HG03378 (cell line): ENCODE results near the gene GID8.
A peak's percentile ranks its signal among the peaks of the same experiment; 100 is the strongest.
"Not testable (repeated sequence)": the region's sequence is repeated elsewhere in the genome, so short reads cannot be mapped to it uniquely, and the experiment has no call there.

Experiments used
- ATAC-seq: cut with Tn5 transposase; IDR thresholded peaks from one replicate; pipeline ENCODE4 v1.9.1; 2021; ENCODE audit warnings: mild to moderate bottlenecking, moderate library complexity; ENCODE audit not compliant: unreplicated experiment

The GID8 gene

GRCh38 chr20:62921119-62921687 is 16.7 kb upstream of the GID8 start:
- ATAC-seq = no peak

DNA sequence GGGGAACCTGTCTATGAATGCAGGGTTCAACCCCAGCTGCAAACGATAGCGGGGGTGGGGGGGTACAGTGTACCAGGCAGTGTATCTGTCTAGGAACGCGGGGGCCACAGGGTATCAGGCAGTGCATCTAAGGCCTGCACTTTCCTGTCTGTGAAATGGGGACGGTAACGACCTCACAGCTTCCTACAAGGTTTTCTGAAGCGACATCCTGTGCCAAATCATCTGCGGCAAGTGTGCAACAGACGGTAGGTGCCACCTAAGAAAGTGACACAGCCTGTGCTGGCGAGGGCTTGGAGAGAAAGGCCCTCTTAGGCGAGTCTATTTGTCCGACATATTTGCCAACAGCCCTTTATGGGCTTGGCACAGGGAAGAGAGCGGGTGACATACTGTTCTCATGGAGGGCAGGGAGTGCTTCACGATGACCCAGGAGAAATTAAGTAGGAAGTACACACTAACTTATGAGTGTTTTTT is 15.5 kb upstream of the GID8 start:
- no peak for ATAC-seq

GRCh38 chr20:62923059-62923668 is 14.8 kb upstream of the GID8 start:
- not testable (repeated sequence) for ATAC-seq

GRCh38 chr20:62923669-62924441 is 14.1 kb upstream of the GID8 start:
- no peak for ATAC-seq

DNA sequence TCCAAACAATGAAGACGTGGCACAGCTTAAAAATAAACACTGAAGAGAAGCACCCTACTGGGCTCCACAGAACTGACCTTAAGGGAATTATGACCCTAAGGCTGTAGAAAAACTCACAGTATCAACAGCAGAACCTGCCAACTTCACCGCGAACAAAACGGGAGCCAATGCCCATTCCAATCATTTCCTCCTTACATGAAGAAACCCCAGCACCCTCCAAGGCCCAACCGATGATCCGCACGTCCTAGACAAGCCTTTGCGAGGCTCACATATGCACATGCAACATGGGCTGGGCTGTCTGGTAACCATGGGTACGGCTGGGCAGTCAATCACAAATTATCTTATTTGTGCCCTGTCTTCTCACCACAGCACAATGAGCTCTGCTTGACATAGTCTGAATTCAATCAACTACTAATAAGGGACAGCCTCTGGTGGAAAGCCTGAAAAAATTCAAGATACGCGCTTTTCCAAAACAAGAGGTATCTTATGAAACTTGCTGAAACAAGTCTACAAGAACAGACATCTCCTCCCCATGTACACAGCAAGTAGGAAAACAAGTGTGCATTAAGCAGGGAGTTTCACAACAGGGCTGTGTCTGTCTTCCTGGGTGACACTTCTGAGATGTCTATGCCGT is 13.4 kb upstream of the GID8 start:
- no peak for ATAC-seq

- no peak for ATAC-seq
Observed at GRCh38 chr20:62925076-62925419, 12.9 kb upstream of the GID8 start.

DNA sequence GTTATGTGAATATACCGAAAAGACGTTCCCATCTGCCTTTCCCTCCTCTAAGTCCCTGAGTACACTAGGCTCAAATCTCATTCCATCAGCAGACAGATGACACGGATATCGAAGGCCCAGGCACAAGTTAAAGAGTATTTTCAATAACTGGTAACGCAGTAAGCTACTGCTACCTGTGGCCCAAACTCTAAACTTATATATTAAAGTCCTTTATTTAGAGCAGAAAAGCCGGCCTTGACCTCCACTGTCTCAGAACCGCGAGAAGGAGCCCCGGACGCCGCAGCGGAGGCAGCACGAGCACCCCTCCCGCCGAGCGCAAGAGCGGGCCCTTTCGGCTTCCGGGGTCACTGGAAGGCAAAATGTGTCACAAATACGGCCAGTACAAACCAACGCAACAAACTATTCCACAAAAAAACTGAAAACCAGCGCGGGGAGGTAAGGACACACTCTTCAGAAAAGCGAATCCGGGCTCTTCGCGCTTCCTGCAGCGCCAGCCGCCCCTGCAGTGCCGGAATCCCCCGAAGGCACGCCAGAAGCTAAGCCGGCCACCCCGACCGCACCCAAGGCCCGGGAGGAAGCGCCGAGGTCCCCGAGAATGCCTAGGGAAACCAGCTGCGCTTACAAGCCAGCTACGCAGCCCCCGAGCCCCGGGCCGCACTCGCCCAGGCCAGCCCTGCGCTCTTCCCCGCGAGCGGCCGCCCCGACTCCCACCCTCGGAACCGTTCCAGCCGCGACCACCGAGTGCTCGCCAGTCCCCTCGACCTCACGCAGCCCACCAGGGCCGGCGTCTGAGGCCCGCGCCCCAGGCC is 12.3 kb upstream of the GID8 start:
- peak; percentile 5 for ATAC-seq

DNA sequence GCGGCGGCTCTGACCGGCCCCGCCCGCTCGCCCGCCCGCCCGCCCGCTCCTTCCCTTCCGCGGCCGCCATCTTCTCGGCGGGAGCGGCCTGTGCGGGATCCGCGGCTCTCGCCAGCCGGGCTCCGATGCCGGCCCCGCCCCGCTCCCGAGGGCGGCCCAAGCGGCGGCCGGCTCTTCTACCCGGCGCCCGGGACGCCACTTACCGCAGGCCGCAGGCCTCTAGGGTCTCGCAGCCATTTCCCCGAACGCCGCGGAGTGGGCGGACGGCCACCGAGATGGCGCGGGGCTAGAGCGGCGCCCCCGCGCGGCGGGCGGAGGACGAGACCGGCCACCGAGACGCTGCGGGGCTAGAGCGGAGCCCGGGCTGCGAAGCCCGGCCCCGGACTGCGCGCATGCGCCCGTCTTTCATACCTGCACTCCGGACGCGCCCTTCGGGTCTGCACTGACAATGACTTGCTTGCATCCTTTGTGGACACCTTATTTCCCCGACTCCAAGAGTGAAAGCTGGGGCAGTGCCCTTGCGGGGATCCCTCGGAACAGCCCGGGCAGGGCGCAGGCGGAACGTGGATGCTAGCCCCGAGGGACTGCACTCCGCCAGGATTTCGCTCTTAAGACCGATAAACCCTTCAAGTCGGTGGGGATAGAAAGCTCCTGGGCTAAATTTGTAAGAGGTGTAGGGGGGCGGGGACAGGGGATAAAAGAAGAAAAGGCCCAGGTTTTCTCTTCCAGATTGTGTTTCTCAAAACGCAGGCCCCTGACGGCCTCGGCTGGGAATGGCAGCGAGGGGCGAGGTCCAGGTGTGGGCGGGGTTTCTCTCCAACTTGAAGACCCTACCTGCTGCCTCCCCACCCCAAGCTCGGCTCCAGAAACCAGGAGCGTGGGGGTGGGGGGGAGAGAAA is 11.5 kb upstream of the GID8 start, which contains the start of gene DIDO1:
Gene DIDO1 (minus strand): TSS at position 277 of the 899 bp plus-strand sequence.
- peak; percentile 50 for ATAC-seq

GRCh38 chr20:62927128-62927705 is 10.7 kb upstream of the GID8 start:
- ATAC-seq = no peak

GRCh38 chr20:62928246-62928939 is 9.6 kb upstream of the GID8 start:
- no peak for ATAC-seq

DNA sequence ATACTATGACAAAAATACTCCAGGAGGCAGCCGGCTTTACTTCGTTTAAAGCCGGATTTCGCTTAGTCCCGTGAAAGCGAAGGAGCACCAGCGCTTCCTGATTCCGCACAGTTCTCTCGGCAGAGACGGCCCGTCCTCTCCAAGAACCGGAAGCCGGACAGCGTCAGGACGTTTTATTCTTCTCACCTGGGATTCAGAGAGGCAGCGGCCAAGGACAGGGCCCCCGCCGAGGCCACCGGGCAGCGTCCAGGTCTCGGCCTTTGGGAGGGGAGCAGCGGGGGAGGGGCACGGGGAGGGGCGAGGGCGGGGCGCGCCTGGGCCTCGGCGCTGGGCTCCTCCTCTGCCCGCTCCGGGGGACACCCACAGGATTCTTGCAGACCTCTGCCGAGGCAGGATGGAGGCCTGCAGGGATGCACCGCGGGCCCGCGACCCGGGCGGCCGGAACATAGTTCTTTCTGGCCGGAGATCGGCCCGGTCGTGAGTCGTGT is 8.9 kb upstream of the GID8 start:
- no peak for ATAC-seq

DNA sequence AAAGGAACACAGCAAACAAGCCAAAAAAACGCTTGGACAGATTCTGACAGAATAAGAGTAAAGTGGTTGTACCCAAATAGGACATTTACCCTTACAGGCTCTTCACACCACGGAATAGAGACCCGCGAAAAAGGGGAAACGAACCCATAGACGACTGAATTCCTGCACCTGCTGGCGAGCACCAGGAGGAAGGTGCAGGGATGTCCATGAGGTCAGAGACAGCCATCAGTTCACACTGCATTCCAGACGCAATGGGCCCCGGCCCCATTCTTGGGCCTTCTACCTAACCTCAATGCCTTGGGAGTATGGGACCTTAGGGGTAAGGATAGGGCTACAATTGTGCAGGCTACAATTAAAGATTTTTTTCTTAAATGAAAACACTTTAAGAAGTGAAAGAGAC is 6.5 kb upstream of the GID8 start:
- no peak for ATAC-seq

- no peak for ATAC-seq
Observed at GRCh38 chr20:62933966-62934365, 4.0 kb upstream of the GID8 start.

DNA sequence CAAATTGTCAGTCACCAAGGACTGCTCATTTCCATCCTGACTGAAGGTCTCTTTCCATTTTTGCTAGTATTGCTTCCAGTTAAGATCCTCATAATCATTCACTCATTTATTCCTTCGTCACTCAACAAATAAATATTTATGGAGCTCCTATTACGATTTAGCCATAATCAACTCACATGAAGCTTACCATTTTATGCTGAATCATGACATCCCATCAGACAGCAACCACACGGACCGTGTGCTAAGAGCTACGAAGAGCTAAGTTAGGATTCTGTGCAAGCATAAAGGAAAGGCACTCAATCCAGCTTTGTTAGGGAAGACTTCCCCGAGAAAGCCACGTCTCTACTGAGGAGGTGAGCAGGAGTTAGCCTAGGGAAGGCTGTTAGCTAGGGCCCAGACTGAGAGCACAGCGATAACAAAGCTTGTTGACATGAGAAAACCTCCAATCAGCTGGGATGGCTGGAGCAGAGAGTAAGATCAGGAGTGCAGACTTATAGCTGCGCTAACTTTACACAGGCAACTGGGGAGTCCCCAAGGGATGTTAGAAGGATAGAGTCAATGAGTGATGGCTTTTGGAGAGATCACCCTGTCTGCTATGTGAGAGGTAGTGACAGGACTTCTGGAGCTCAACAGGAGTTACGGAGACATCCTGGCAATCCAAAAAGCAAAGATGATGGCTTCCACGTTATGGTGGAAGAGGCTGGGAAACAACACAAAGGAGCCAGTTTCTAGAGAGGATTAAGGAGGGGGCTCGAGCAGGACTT is 2.6 kb upstream of the GID8 start:
- no peak for ATAC-seq

DNA sequence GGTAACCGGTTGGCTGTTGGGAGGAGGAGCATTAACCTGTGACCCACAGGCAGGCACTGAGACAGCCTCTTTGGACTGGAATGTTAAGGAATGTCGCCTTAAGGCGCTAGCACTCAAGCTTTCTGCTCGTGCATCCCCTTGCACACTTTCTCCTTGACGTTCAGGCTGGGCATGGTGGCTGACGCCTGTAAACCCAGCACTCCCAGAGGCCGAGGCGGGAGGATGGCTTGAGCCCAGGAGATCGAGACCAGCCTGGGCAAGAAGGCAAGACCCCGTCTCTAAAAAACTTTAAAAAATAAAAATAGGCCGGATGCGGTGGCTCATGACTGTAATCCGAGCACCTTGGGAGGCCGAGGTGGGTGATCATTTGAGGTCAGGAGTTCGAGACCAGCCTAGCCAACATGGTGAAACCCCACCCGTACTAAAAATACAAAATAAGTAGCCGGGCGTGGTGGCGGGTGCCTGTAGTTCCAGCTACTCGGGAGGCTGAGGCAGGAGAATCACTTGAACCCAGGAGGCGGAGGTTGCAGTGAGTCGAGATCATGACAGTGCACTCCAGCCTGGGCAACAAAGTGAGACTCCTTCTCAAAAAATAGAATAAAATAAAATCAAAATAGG is 1.9 kb upstream of the GID8 start:
- ATAC-seq = no peak

DNA sequence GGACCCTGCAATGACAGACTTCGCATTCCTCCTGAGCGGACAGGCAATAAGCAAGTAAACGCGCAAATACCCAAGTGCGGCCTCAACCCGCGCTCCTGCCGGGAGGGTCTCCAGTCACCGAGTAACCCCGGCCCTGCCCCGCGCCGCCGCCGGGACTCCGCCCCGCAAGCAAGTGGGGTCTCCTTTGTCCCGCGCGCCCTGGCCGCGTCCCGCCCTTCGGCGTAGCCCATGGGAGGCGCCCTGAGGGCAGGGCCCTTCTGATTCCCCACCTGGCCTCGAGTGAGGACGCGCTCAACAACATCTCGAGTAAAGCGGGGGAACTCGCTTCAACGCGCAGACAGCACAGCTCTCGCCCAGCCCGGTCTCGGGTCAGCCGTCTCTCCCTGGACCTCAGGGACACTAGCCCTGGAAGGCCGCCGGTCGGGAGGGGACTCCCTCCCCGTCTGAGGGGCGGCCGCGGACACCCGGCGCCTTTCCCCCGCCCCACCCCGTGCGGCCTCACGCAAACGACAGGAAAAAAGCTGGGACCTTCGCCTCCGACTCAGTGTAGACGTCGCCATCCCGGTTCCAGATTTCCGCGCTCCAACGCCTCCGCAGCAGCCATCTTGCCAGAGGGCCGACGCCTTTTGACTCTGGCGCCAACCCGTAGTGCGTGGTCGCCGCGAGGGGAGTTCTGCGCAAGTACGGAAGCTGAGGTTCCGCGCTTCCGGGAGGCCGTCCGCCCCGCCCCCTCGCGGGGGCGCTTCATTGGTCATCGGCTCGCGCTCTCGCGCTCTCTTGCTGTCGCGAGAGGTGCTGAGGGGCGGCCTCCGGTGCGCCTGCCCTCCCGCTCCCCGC is 461 bp upstream of the GID8 start:
- peak; percentile 72 for ATAC-seq

DNA sequence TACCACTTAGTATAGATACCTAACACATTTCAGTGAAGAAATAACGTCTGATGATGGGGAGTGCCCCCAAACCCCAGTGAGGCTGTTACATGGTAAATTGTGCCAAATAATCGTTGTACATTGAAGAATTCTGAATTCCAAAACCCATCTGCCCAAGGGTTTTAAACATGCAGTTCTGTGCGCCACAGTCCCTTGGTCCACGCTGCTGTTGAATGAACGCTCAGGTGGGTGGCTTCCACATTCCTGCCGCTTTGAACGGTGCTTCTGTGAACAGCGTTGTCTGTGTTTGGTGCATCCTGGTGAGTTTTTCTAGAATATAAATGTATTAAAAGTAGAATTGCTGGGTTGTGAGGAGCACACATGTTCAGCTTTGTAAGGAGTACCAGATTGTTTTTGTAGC is 2.9 kb downstream of the GID8 start:
- no peak for ATAC-seq
